ENCODE results near the gene LYSET.

DNA sequence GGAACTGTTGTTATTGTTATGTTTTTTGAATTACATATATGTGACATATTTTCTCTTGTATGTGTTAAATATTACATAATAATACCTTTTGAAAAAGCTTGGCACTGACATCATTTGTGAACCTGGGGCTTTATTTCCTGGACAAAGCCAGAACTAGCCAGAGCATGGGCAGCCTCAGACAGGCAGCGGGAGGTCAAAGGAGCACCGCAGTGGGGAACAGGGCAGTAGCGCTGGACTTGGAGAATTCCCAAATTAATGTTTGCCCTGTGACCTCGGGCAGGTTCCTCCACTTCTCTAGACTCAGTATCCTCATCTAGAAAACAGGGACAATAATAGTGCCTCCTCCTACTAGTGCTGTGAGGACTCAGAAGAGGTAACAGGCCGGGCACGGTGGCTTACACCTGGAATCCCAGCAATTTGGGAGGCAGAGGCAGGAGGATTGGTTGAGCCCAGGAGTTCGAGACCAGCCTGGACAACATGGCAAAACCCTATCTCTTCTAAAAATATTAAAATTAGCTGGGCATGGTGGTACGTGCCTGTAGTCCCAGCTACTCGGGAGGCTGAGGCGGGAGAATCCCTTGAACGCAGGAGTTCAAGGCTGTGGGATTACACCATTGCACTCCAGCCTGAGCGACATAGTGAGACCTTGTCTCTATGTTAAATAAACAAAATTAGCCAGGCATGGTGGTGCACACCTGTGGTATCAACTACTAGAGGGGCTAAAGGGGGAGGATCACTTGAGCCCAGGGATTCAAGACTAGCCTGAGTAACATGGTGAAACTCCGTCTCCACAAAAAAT, 42.1 kb upstream of the LYSET start:
- TF ChIP-seq, protein P1, sequence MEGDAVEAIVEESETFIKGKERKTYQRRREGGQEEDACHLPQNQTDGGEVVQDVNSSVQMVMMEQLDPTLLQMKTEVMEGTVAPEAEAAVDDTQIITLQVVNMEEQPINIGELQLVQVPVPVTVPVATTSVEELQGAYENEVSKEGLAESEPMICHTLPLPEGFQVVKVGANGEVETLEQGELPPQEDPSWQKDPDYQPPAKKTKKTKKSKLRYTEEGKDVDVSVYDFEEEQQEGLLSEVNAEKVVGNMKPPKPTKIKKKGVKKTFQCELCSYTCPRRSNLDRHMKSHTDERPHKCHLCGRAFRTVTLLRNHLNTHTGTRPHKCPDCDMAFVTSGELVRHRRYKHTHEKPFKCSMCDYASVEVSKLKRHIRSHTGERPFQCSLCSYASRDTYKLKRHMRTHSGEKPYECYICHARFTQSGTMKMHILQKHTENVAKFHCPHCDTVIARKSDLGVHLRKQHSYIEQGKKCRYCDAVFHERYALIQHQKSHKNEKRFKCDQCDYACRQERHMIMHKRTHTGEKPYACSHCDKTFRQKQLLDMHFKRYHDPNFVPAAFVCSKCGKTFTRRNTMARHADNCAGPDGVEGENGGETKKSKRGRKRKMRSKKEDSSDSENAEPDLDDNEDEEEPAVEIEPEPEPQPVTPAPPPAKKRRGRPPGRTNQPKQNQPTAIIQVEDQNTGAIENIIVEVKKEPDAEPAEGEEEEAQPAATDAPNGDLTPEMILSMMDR (IDR thresholded peaks at IDR 0.05), result no peak
- TF ChIP-seq POLR2A (IDR thresholded peaks at IDR 0.05), result no peak

All from thyroid gland (tissue), 4 donors.